PC-9 (cell line): ENCODE results near the gene ZBTB45. TPM values are rescaled to one million over a fixed set of nuclear protein-coding genes. Genes with fewer than 3 reads are reported as not detected.
A peak's percentile ranks its signal among the peaks of the same experiment; 100 is the strongest.

Experiments
- BruUV-seq: library from RNA; stranded (reverse); fragments of 400-500 nt; replicated peaks from 2 replicates; lab custom pipeline; 2021; lab: Mats Ljungman, UMichigan
- CTCF ChIA-PET: fragments of 300-600 bp; sonication (Branson Sonifier 250); formaldehyde crosslinking; loops from one replicate; lab custom pipeline; 2022; ENCODE audit warnings: antibody characterized with exemption; lab: Charles Lee
- POLR2A ChIA-PET: fragments of 300-600 bp; sonication (Branson Sonifier 250); formaldehyde crosslinking; loops from one replicate; lab custom pipeline; 2022; ENCODE audit warnings: antibody characterized with exemption; ENCODE audit not compliant: unreplicated experiment; lab: Charles Lee
- DNase-seq, 2 experiments: peaks; one replicate each; pipeline versions ENCODE4 v3.0.0 to v3.0.0-alpha.2; 2015 to 2022; ENCODE audit warnings: mixed read lengths in 1 of 2
- H2AFZ ChIP-seq: fragments of 200-600 bp; sonication (generic); 2 replicates; pipeline ENCODE4 v1.8.1; 2017; ENCODE audit warnings: antibody characterized with exemption
- H3F3A ChIP-seq: fragments of 200-600 bp; sonication (generic); 2 replicates; pipeline ENCODE4 v1.8.1; 2017; ENCODE audit warnings: antibody characterized with exemption, mild to moderate bottlenecking, low read depth; ENCODE audit not compliant: insufficient read depth
- H3K27ac ChIP-seq: fragments of 200-600 bp; sonication (generic); 2 replicates; pipeline ENCODE4 v1.6.1; 2016; ENCODE audit warnings: mixed run types
- H3K27me3 ChIP-seq: fragments of 200-600 bp; sonication (generic); 2 replicates; pipeline ENCODE4 v1.6.1; 2016; ENCODE audit warnings: low read depth, mixed run types; ENCODE audit not compliant: insufficient read depth
- H3K36me3 ChIP-seq: fragments of 200-600 bp; sonication (generic); 2 replicates; pipeline ENCODE4 v1.6.1; 2016; ENCODE audit warnings: low read depth, mixed run types
- H3K4me1 ChIP-seq: fragments of 200-600 bp; sonication (generic); replicated peaks from 2 replicates; pipeline ENCODE4 v1.6.1; 2016; ENCODE audit warnings: mixed run types; ENCODE audit not compliant: insufficient read depth
- H3K4me2 ChIP-seq: fragments of 200-600 bp; sonication (generic); 2 replicates; pipeline ENCODE4 v1.6.1; 2017; ENCODE audit warnings: mixed run types
- H3K4me3 ChIP-seq: fragments of 200-600 bp; sonication (generic); 2 replicates; pipeline ENCODE4 v1.6.1; 2016; ENCODE audit warnings: mixed run types
- H3K79me2 ChIP-seq: fragments of 200-600 bp; sonication (generic); 2 replicates; pipeline ENCODE4 v1.6.1; 2017; ENCODE audit warnings: low read depth, mixed run types
- H3K9me2 ChIP-seq: fragments of 200-600 bp; sonication (generic); 2 replicates; pipeline ENCODE4 v1.8.1; 2017; ENCODE audit warnings: mild to moderate bottlenecking; ENCODE audit not compliant: insufficient read depth
- H3K9me3 ChIP-seq: fragments of 200-600 bp; sonication (generic); 2 replicates; pipeline ENCODE4 v1.8.1; 2016; ENCODE audit warnings: low read depth; ENCODE audit not compliant: insufficient read depth
- H4K20me1 ChIP-seq: fragments of 200-600 bp; sonication (generic); 2 replicates; pipeline ENCODE4 v1.8.1; 2017; ENCODE audit not compliant: insufficient read depth
- CTCF ChIP-seq: fragments of 200-600 bp; sonication (generic); conservative IDR thresholded peaks from 2 replicates; pipeline ENCODE4 v1.6.1; 2017; ENCODE audit warnings: mixed run types, antibody characterized with exemption, mild to moderate bottlenecking, moderate library complexity
- EZH2 ChIP-seq: fragments of 200-600 bp; sonication (generic); IDR thresholded peaks from 2 replicates; pipeline ENCODE4 v1.8.0; 2017; ENCODE audit warnings: antibody characterized with exemption, low read depth
- intact Hi-C: fragments of 100-400 bp; cut with micrococcal nuclease; formaldehyde crosslinking; loops from one replicate; pipeline ENCODE4 v1.10.0; 2022; ENCODE audit not compliant: unreplicated experiment
- total RNA-seq: library from RNA; stranded (reverse); gene quantifications from 2 replicates; pipeline ENCODE4 v1.2.3, GENCODE V29; 2021

Gene ZBTB45
- total RNA-seq, 1 experiment from 2014 or later = 8.1 TPM

- no peaks in the 10 kb centered on the region for H3K9me2 ChIP-seq
- H2AFZ ChIP-seq = peak overlapping the region; percentile 99
- H3K9me3 ChIP-seq = no peaks in the 10 kb centered on the region
- no peaks in the 10 kb centered on the region for H3K27me3 ChIP-seq
- peaks cover 13% of the 10 kb centered on the region; the same call in 1 of the 2 replicates for H3K79me2 ChIP-seq
- H3K27ac ChIP-seq = no peak overlapping the region
- TF ChIP-seq CTCF (no peak), EZH2 (no peak)
- DNase-seq = peak; percentile 92 to 97
- ChIA-PET CTCF (no interaction called here), POLR2A (interaction anchor here (0.6 to 1.1 kb wide), 4 partner anchors 10 to 137 kb away, joined by 3 to 4 read pairs (median 4); partner anchors contain the start of genes ZNF497 and ZNF584)
- peak overlapping the region; percentile 98 for H3K4me2 ChIP-seq
- no peaks in the 10 kb centered on the region for H3F3A ChIP-seq
- intact Hi-C loops = loop anchor here (1.0 kb wide), 1 partner anchor 23 kb away; the partner anchor contains the start of gene ZNF446
- no peaks in the 10 kb centered on the region for H3K4me1 ChIP-seq
- no peaks in the 10 kb centered on the region for H4K20me1 ChIP-seq
- BruUV-seq = TSS peak; percentile 85
- peak overlapping the region; percentile 88 for H3K4me3 ChIP-seq
- no peaks in the 10 kb centered on the region for H3K36me3 ChIP-seq
Observed at GRCh38 chr19:58499021-58499927, 20.3 kb downstream of the ZBTB45 start.

- intact Hi-C loops = loop anchor here (1.0 kb wide), 1 partner anchor 22 kb away; the partner anchor contains the start of gene ZNF446
- BruUV-seq = TSS peak; percentile 46
Observed at GRCh38 chr19:58498316-58499020, 21.1 kb downstream of the ZBTB45 start.

More at GRCh38 chr19:58498316-58499020, 21.1 kb downstream of the ZBTB45 start:
- ChIA-PET CTCF (no interaction called here), POLR2A (interaction anchor here (0.7 kb wide), 1 partner anchor 9 kb away, joined by 3 read pairs; no protein-coding TSS in a partner anchor)
- Histone ChIP-seq H3K27ac (no peak overlapping the region), H3K4me2 (peak overlapping the region; percentile 93), H3F3A (no peaks in the 10 kb centered on the region), H3K36me3 (no peaks in the 10 kb centered on the region), H3K9me3 (no peaks in the 10 kb centered on the region), H3K4me1 (no peaks in the 10 kb centered on the region), H3K9me2 (no peaks in the 10 kb centered on the region), H4K20me1 (no peaks in the 10 kb centered on the region), H2AFZ (peak overlapping the region; percentile 87), H3K4me3 (peak overlapping the region; percentile 84), H3K79me2 (peaks cover 13% of the 10 kb centered on the region; the same call in 1 of the 2 replicates), H3K27me3 (no peaks in the 10 kb centered on the region)
- no peak for DNase-seq
- no peak for TF ChIP-seq CTCF
- TF ChIP-seq EZH2 = no peak
